ENCODE data around the gene SLC25A44. TPM values are rescaled to one million over a fixed set of nuclear protein-coding genes. Genes with fewer than 3 reads are reported as not detected.

SLC25A44 gene
- total and polyA plus RNA-seq, 2 donors (not counting 1 experiment from before 2014, with no cell fraction given): 14.9 to 27.2 TPM

GRCh38 chr1:156146769-156147405 is 47.0 kb upstream of the SLC25A44 start:
- TF ChIP-seq CTCF (IDR thresholded peaks at IDR 0.05) (no peak), EZH2 (IDR thresholded peaks at IDR 0.05; ENCODE audit: borderline replicate concordance, insufficient read depth, low read depth, low read length, poor library complexity, severe bottlenecking) (no peak)
- Histone ChIP-seq H3K9ac (ENCODE audit: low read length) (no peak overlapping the region), H3K4me2 (replicated peaks; ENCODE audit: low read depth, low read length, poor library complexity, severe bottlenecking) (peak overlapping the region; percentile 66), H3K9me3 (ENCODE audit: control extremely low read depth in 1 of 3, control insufficient read depth in 2 of 3, insufficient read depth in 1 of 3, low read length in 2 of 3) (no peaks in the 10 kb centered on the region), H4K20me1 (ENCODE audit: control insufficient read depth, insufficient read depth, low read length, poor library complexity, severe bottlenecking) (no peaks in the 10 kb centered on the region), H3K79me2 (ENCODE audit: control insufficient read depth, insufficient read depth, low read length) (no peaks in the 10 kb centered on the region), H3K4me1 (ENCODE audit: control insufficient read depth in 2 of 2, insufficient read depth in 2 of 2, low read length in 2 of 2) (peaks cover 55 to 61% of the 10 kb centered on the region in 2 donors), H3K27ac (ENCODE audit: low read length in 2 of 2) (no peak overlapping the region), H2AFZ (ENCODE audit: insufficient read depth, low read depth, low read length, poor library complexity, severe bottlenecking) (peak overlapping the region; percentile 47), H3K36me3 (replicated peaks in 1 of 2; ENCODE audit: control extremely low read depth in 1 of 2, control insufficient read depth in 1 of 2, extremely low read depth in 1 of 2, insufficient read depth in 2 of 2, low read length in 1 of 2) (no peaks in the 10 kb centered on the region), H3K4me3 (ENCODE audit: control extremely low read depth in 1 of 5, extremely low read depth in 1 of 5, insufficient read depth in 1 of 5, low read depth in 2 of 5, low read length in 4 of 5) (peak overlapping the region in 1 of 5 experiments; percentile 15), H3K27me3 (replicated peaks in 1 of 4; ENCODE audit: control extremely low read depth in 1 of 4, control insufficient read depth in 3 of 4, insufficient read depth in 4 of 4, low read length in 3 of 4) (peaks cover 0 to 10% (median 5%) of the 10 kb centered on the region in 4 experiments)
- Mint-ChIP-seq H3K4me1 (peaks cover 55% of the 10 kb centered on the region), H3K27me3 (peaks cover 8% of the 10 kb centered on the region), H3K27ac (no peak overlapping the region), H3K4me3 (no peak overlapping the region), H3K9me3 (ENCODE audit: insufficient read depth) (no peaks in the 10 kb centered on the region)
- POLR2A ChIA-PET: interaction anchor here (0.6 to 1.5 kb wide), 4 partner anchors 47 to 1118 kb away, joined by 3 to 7 read pairs (median 4); partner anchors contain the start of genes PMF1 and SLC25A44
- CTCF ChIA-PET: interaction anchor here (0.7 to 14.3 kb wide), 17 partner anchors 12 to 172 kb away, joined by 3 to 381 read pairs (median 4); partner anchors contain the start of genes PAQR6, PMF1, SLC25A44 and SMG5
- ATAC-seq (ENCODE audit: low read depth) (no peak), DNase-seq (peak; percentile 40)
- WGBS (ENCODE audit: insufficient coverage): 17% methylated on average over 3 of the region's 9 CpGs
- intact Hi-C loops (cut with micrococcal nuclease): loop anchor here (1.0 to 10.0 kb wide), 5 partner anchors 10 to 168 kb away; partner anchors contain the start of genes PMF1 and SLC25A44

GRCh38 chr1:156148216-156148615 is 45.7 kb upstream of the SLC25A44 start:
- H3K4me2 ChIP-seq (replicated peaks; ENCODE audit: low read depth, low read length, poor library complexity, severe bottlenecking): peak overlapping the region; percentile 66
- H2AFZ ChIP-seq (ENCODE audit: insufficient read depth, low read depth, low read length, poor library complexity, severe bottlenecking): peak overlapping the region; percentile 53
- POLR2A ChIA-PET: interaction anchor here (0.8 to 1.5 kb wide), 4 partner anchors 45 to 77 kb away, joined by 4 to 9 read pairs (median 4); partner anchors contain the start of genes PMF1 and SLC25A44
- peak overlapping the region; percentile 91 for H3K27ac Mint-ChIP-seq
- H3K27me3 ChIP-seq (replicated peaks in 1 of 4; ENCODE audit: control extremely low read depth in 1 of 4, control insufficient read depth in 3 of 4, insufficient read depth in 4 of 4, low read length in 3 of 4): peaks cover 0 to 12% (median 5%) of the 10 kb centered on the region in 4 experiments
- peak; percentile 83 for DNase-seq
- H3K4me1 ChIP-seq (ENCODE audit: control insufficient read depth in 2 of 2, insufficient read depth in 2 of 2, low read length in 2 of 2): peaks cover 65 to 75% of the 10 kb centered on the region in 2 donors
- H3K36me3 ChIP-seq (replicated peaks in 1 of 2; ENCODE audit: control extremely low read depth in 1 of 2, control insufficient read depth in 1 of 2, extremely low read depth in 1 of 2, insufficient read depth in 2 of 2, low read length in 1 of 2): no peaks in the 10 kb centered on the region
- TF ChIP-seq EZH2 (IDR thresholded peaks at IDR 0.05; ENCODE audit: borderline replicate concordance, insufficient read depth, low read depth, low read length, poor library complexity, severe bottlenecking) (no peak), CTCF (IDR thresholded peaks at IDR 0.05) (no peak)
- peaks cover 8% of the 10 kb centered on the region for H3K27me3 Mint-ChIP-seq
- ATAC-seq (ENCODE audit: low read depth): peak; percentile 51
- H4K20me1 ChIP-seq (ENCODE audit: control insufficient read depth, insufficient read depth, low read length, poor library complexity, severe bottlenecking): no peaks in the 10 kb centered on the region
- intact Hi-C loops (cut with micrococcal nuclease): loop anchor here (10.0 kb wide), 1 partner anchor 167 kb away; no protein-coding TSS in a partner anchor
- peak overlapping the region; percentile 75 for H3K27ac ChIP-seq (ENCODE audit: low read length in 2 of 2)
- H3K9me3 Mint-ChIP-seq (ENCODE audit: insufficient read depth): no peaks in the 10 kb centered on the region
- peak overlapping the region; percentile 13 for H3K9ac ChIP-seq (ENCODE audit: low read length)
- CTCF ChIA-PET: interaction anchor here (0.6 to 14.3 kb wide), 15 partner anchors 10 to 171 kb away, joined by 3 to 381 read pairs (median 4); partner anchors contain the start of genes PMF1 and SMG5
- H3K4me1 Mint-ChIP-seq: peaks cover 69% of the 10 kb centered on the region
- no peaks in the 10 kb centered on the region for H3K9me3 ChIP-seq (ENCODE audit: control extremely low read depth in 1 of 3, control insufficient read depth in 2 of 3, insufficient read depth in 1 of 3, low read length in 2 of 3)
- H3K4me3 ChIP-seq (ENCODE audit: control extremely low read depth in 1 of 5, extremely low read depth in 1 of 5, insufficient read depth in 1 of 5, low read depth in 2 of 5, low read length in 4 of 5): peak overlapping the region in 2 of 5 experiments; percentile 1 to 9
- peak overlapping the region; percentile 86 for H3K4me3 Mint-ChIP-seq
- no peaks in the 10 kb centered on the region for H3K79me2 ChIP-seq (ENCODE audit: control insufficient read depth, insufficient read depth, low read length)
- no CpG with 5 or more reads among the region's 6 CpGs for WGBS (ENCODE audit: insufficient coverage)
